GM04504 (cell line): ENCODE results near the gene FAM174B.
"Not testable (repeated sequence)": the region's sequence is repeated elsewhere in the genome, so short reads cannot be mapped to it uniquely, and the experiment has no call there.

Source experiments
- DNase-seq: peaks from one replicate; pipeline ENCODE4 v3.0.0-alpha.2; 2012; ENCODE audit warnings: low read depth

Gene FAM174B

GRCh38 chr15:92617549-92618520 lies 37.7 kb downstream of the FAM174B start:
- no peak for DNase-seq

- DNase-seq: no peak
These were observed 38.7 kb downstream of the FAM174B start for GRCh38 chr15:92616621-92617548.

GRCh38 chr15:92614791-92615785 lies 40.5 kb downstream of the FAM174B start:
- no peak for DNase-seq

- no peak for DNase-seq
These were observed 41.3 kb downstream of the FAM174B start for GRCh38 chr15:92614301-92614700.

- DNase-seq: no peak
These were observed 41.7 kb downstream of the FAM174B start for GRCh38 chr15:92613841-92614240.

GRCh38 chr15:92612891-92613290 lies 42.7 kb downstream of the FAM174B start:
- no peak for DNase-seq

- DNase-seq: no peak
These were observed 43.4 kb downstream of the FAM174B start for GRCh38 chr15:92611995-92612745.

GRCh38 chr15:92611150-92611549 lies 44.4 kb downstream of the FAM174B start:
- DNase-seq: no peak

GRCh38 chr15:92610101-92610520 lies 45.5 kb downstream of the FAM174B start:
- no peak for DNase-seq

GRCh38 chr15:92608866-92609700 lies 46.5 kb downstream of the FAM174B start:
- no peak for DNase-seq

GRCh38 chr15:92606836-92607150 lies 48.8 kb downstream of the FAM174B start:
- DNase-seq: not testable (repeated sequence)

GRCh38 chr15:92606126-92606835 lies 49.3 kb downstream of the FAM174B start:
- no peak for DNase-seq

- DNase-seq: no peak
These were observed 50.2 kb downstream of the FAM174B start for GRCh38 chr15:92605225-92605944.

GRCh38 chr15:92603743-92604470 lies 51.7 kb downstream of the FAM174B start:
- no peak for DNase-seq

GRCh38 chr15:92603278-92603677 lies 52.3 kb downstream of the FAM174B start:
- DNase-seq: no peak

GRCh38 chr15:92602267-92602593 lies 53.3 kb downstream of the FAM174B start:
- DNase-seq: no peak

- no peak for DNase-seq
These were observed 53.8 kb downstream of the FAM174B start for GRCh38 chr15:92601592-92602266.
